Fibroblast of skin of right quadriceps (primary cell): ENCODE measurements around the gene KDSR.
"Not testable (repeated sequence)": the region's sequence is repeated elsewhere in the genome, so short reads cannot be mapped to it uniquely, and the experiment has no call there.

Experiments
- DNase-seq: peaks from one replicate; pipeline ENCODE4 v3.0.0-alpha.2; 2013

Gene KDSR

DNA sequence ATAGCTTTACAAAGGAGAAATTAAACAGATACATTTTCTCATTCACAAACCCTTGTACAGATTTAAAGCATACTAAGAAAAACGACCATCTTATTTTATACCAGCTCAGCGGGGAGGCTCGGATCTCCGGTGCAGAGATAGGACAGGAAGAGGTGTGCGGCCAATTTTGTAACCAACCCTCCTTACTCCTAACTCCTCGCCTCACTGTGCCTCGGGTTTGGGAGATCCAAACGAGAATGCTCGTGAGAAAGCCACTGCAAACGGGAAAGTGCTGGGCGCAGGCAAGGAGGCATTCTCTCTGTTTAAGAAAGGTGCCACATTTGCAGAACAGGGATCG is 1.2 kb downstream of the KDSR start:
- DNase-seq, result peak; percentile 3

GRCh38 chr18:63363951-63364350 is 3.1 kb downstream of the KDSR start:
- no peak for DNase-seq

GRCh38 chr18:63363420-63363819 is 3.6 kb downstream of the KDSR start:
- DNase-seq, result not testable (repeated sequence)

DNA sequence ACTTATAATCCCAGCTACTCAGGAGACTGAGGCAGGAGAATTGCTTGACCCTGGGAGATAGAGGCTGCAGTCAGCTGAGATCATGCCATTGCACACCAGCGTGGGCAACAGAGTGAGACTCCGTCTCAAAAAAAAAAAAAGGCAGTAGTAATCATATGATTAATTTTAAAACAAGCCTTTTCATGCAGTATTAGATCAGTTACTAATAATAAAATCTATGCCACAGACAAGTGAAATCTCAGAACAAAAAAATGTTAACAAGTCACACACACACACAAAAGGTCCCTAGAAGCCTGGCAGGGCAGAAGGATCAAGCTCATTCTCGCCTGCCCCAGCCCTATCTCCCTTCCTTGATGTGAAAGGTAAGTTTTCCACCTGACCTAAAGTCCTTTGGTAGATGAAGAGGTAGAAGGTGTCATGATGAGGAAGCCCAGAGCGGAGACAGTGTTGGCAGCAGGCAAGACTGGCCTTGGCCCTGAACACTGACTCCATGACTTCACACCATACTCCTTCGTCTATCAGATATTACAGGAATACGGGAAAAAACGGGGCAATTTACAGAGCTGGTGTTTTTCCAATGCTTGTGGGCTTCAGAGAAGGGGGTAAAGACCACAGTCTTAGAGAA is 10.6 kb downstream of the KDSR start:
- no peak for DNase-seq

- DNase-seq, result no peak
These were observed 16.8 kb downstream of the KDSR start for GRCh38 chr18:63350230-63350629.

GRCh38 chr18:63348508-63349136 is 18.4 kb downstream of the KDSR start:
- DNase-seq, result no peak

- DNase-seq, result no peak
These were observed 20.4 kb downstream of the KDSR start for GRCh38 chr18:63346480-63347183.

DNA sequence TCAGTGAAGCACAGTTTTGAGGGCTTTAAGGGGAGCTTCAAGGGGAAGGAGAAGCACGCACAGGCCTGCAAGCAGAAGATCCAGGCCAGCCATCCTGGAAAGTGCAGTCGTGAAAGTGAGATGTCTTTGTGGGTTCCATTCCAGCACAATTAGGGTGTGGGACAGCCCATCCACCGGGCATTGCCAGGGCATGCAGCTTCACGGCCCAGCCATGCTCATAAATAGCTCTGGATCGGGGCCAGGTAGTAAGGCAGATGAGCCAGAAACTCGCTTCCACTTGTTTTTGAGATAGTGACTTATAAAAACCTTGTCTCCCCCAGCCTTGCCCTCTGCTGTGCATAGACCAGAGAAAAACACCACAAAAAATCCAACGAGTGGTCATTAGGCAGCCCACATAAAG is 21.0 kb downstream of the KDSR start:
- DNase-seq, result no peak

GRCh38 chr18:63344918-63345317 is 22.1 kb downstream of the KDSR start:
- DNase-seq, result no peak

DNA sequence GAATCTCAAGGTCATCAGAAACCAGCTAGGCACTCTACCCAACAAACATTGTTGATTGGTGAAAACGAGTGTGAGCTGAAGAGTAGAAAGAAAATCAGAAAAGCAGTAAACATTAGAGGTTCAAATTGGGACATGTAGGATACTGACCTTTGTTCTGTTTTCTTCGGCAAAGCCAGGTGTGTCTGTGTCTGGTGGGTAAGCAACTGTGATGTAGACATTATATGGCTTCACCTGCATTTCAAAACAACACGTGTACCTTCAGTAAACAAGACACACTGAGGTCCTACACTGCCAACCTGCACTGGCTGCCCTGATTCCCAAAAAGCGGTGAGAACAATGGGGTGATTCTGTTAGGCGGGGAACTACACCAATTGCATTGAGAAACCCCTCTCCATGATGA is 22.7 kb downstream of the KDSR start:
- DNase-seq, result no peak

GRCh38 chr18:63342206-63342605 is 24.8 kb downstream of the KDSR start:
- peak; percentile 32 for DNase-seq

DNA sequence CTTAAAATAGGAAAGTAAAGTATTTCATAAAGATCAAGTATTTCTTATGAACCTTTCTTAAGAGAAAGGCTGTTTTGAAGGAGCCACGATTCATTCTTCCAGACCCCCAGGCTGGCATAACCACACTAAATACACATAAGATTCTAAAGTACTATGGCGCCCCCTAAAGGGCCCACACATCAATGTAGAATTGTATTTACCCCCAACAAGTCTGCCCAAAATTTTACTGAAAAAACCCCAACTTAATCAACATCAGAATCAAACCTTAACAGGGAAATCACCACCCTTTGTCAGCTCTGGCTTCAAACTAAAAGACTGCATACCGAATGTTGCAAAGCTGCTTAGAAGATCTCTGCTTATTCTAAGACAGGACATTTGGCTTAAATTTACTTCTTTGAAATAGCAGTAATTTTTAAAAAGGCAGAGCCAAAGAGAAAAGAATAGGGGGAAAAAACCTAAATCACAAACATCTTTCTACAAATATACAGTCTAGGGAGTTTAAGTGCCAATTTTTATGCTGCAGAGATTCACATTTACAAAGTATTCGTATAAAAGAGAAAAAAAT is 27.0 kb downstream of the KDSR start:
- DNase-seq, result peak; percentile 40

GRCh38 chr18:63336366-63337099 is 30.5 kb downstream of the KDSR start:
- peak; percentile 94 for DNase-seq

DNA sequence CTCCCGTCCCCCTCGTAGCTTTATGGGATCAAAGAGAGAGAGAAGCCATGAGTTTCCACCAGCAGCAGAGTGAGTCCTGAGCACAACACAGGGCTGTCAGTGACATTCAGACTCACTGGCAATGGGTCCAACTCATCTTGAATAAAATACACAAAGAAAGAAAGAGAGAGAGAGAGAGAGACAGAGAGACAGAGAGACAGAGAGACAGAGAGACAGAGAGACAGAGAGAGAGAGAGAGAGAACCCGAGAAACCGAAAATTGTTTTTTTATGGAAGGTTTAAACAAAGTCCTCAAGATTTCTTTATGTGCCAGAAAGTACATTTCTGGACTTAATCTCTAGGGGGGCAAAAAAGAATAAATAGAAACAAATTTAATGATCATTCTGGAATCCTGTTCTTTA is 35.9 kb downstream of the KDSR start:
- DNase-seq, result no peak

DNA sequence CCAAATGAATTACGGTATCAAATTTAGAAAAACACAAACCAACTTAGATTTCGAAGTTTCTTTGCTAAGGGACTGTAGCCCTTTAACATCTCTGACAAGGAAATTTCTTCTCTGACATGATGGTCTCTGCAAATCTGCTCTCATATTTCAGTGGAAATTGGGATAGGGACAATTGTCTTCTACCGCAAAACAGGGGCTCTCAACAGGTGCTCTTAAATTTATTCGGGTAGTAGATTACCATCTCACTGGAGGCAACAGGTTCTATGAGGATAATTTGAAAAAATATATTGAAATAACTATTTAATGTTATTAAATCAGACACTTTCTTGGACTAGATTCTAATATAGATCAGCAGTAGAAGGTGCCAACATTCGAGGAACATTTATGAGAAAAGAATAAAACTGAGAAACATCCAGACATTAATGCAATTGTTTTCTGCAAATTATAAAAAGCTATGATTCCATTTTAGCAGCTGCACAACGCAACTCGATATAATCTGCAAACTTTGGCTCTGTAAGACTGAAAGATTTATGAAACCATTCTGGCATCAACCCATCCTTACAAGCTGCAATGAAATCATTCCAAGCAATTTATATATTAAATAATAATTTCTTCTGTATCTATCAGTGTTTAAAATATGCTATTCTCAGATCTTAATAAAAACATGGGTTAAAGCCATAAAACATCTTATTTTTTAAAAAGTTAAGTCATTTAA is 37.4 kb downstream of the KDSR start:
- no peak for DNase-seq

DNA sequence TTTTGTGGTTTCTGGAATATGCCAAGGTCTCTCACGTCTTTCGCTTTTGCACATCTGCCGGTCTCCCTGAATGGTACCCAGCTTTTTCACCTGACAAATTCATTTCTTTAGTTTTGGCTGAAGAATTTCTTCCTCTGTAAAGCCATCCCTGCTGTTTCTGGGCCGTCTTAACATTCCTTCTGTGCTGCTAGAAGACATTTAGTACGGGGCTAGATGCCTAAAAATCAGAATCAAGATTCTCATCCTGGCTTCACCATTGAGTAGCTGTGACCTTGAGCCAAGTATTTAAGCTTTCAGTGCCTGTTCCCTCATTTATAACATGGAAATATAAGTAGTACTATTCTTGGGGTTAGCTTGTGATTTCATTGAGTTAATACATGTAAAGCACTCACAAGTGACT is 41.0 kb downstream of the KDSR start:
- DNase-seq, result no peak

DNA sequence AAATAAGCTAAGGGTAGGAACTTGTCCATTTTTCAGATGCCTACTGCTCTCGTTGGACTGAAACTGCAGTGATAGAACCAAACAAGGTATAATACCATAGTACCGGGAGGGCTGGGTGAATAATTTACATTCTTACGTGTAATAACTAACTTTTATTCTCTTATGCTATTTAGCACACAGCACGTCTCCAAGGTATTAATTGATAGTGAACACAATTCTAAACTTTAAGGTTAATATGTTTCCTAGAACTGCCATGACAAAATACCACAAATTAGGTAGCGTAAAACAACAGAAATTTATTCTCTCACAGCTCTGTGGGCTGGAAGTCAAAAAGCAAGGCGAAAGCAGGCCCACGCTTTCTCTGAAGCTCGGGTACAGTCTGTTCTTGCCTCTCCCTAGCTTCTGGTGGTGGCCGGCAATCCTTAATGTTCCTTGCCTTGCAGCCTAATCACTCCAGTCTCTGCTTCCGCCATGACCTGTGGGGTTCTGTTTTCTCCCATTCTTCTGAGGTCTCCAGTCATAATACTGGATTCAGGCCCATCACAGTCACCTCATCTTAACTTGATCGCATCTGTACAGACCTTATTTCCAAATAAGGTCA is 41.8 kb downstream of the KDSR start:
- DNase-seq, result no peak

DNA sequence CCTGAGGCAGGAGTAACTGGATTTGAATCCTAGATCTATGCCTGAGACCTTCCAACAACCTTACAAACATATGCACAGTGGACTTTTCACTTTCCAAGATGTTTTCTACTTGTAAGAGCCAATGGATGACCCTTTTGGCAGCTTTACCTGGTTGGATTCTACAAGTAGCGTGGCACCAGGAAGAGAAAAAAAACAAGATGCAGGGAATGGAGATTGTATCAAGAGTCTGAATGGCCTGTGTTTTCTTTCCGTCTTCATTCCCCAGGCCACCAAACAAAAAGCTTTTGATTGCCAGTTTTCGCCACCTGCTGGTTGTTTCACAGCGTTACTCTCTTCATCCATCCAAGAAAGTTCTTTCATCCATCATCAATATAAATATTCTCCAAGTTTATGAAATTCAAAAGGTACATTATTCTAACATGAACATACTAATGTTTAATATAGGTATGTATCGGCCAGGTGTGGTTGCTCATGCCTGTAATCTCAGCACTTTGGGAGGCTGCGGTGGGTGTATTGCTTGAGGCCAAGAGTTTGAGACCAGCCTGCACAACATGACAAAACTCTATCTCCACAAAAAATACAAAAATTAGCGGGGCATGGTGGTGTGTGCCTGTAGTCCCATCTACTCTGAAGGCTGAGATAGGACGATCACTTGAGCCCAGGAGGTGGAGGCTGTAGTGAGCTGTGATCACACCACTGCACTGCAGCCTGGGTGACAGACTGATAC is 43.9 kb downstream of the KDSR start:
- DNase-seq, result peak; percentile 69

DNA sequence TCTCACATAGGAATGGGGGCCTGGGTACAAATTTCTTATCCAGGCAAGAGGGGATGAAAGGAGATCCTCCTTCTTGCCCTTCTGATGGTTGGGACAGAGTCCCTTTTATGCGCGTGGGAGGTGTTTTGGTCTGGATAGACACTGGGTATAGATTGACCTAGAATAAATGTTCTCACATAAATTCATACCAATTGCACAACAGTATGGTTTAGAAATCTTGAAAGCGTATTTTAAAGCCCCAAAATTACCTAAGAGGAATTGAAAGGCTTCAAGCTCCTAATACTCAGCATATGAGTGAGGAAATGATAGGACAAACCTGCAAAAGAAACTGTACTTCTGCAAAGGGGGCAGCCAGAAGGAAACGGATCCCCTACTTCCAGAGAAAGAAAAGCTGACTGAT is 44.8 kb downstream of the KDSR start:
- no peak for DNase-seq

DNA sequence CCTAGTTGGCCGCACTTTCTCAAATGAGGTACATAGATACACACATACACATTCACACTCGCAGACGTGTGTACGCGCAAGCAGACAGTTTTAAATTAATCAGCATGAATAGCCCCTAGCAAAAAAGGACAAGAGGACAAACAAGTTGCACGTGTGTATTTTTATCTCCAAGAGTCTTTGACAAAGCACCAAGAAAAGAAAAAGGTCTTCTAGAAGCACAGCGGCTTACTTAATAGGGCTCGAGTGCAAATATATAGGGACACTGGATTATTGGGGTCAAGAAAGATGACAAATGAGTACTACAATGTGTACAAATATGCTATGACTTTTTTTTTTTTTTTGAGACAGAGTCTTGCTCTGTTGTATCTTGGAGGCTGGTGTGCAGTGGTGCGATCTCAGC is 45.7 kb downstream of the KDSR start:
- no peak for DNase-seq

- DNase-seq, result no peak
These were observed 46.1 kb downstream of the KDSR start for GRCh38 chr18:63320975-63321265.
